HG03432 (cell line): ENCODE measurements around the gene CA11.
"Not testable (repeated sequence)": the region's sequence is repeated elsewhere in the genome, so short reads cannot be mapped to it uniquely, and the experiment has no call there.

ENCODE experiments used
- ATAC-seq: cut with Tn5 transposase; IDR thresholded peaks from one replicate; pipeline ENCODE4 v1.9.1; 2021; ENCODE audit warnings: mild to moderate bottlenecking, moderate library complexity; ENCODE audit not compliant: unreplicated experiment

Gene CA11

DNA sequence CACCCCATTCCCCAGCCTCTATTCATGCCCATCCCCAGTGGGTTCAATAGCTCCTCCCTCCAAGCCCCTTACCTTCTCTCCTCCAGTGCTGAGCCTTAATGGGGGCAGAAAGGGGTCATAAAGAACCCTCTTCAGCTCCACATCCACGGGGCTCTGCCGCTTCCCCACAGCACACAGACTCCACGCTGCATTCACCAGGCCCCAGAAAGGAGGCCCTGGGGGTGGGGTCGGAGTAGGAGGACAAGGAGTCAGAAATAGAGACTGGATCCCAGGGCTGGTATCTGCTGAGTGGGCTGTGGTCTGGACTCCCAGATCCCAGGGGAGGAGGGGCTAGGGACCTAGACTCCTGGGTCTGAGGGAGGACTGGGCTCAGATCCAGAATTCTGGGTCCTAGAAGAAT is 1.6 kb downstream of the CA11 start:
- no peak for ATAC-seq

DNA sequence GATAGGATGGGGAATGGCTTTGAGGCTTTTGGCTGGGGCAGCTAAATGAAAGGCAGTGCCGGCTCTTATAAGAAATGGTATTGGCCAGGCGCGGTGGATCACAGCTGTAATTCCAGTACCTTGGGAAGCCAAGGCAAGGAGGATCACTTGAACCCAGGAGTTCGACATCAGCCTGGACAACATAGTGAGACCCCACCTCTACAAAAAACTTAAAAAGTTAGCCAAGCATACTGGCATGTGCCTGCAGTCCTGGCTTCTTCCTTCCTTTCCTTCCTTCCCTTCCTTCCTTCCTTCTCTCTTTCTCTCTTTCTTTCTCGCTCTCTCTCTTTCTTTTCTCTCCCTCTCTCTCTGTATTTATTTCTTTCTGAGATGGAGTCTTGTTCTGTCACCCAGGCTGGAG is 3.1 kb downstream of the CA11 start:
- no peak for ATAC-seq

DNA sequence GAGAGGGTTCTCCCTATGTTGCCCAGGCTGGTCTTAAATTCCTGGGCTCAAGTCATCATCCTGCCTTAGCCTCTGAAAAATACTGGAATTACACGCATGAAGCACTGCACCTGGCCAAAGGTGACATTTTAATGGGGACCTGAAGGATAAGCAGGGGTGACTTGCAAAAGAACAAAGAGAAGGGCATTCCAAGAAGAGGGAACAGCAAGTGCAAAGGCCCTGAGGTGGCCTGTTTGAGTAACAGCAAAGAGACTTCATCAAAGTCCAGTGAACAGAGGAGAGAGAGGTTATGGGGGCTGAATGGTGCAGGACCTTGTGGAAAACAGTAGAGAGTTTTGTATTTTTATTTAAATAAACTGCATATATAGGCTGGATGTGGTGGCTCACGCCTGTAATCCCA is 4.1 kb downstream of the CA11 start:
- ATAC-seq, result no peak

DNA sequence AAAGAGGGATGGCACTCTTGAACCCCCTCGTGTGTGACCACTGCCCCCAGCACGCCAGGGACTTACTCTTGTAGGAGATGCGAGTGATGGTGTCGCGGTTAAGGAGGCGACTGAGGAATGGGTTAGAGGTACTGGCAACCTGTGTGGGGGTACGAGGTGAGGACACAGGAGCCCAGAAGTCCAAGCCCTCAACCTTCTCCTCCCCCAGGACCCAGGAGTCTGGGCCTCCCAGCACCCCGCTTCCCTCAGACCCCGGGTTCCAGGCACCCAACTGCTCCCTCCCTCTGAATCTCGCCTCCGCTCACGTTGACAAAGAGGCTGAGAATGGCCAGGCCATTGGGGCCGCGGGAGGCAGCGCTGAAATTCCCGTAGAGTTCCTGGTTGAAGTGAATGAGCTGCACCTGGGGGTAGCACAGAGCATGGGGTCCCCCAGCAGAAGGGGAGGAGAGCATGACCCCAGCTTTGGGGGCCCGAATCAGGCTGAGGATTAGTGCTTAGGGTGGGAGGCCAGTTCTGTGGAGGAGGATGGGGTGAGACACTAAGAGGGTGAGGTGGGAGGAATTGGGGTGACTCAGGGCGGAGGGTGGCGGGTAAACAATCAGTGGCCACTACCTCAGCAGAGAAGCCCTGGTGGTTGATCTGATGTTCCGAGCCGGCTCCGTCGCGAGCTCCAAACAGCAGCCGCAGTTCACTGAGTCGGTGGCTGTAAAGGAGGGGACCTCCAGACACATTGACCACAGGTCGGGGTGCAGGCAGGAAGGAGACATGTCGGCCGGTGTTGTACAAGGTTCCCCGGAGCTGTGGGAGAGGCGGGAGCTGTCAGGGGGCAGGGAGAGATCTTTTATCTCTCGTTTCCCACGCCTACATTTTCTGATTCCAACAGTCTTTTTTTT is 6.3 kb downstream of the CA11 start:
- ATAC-seq, result no peak

DNA sequence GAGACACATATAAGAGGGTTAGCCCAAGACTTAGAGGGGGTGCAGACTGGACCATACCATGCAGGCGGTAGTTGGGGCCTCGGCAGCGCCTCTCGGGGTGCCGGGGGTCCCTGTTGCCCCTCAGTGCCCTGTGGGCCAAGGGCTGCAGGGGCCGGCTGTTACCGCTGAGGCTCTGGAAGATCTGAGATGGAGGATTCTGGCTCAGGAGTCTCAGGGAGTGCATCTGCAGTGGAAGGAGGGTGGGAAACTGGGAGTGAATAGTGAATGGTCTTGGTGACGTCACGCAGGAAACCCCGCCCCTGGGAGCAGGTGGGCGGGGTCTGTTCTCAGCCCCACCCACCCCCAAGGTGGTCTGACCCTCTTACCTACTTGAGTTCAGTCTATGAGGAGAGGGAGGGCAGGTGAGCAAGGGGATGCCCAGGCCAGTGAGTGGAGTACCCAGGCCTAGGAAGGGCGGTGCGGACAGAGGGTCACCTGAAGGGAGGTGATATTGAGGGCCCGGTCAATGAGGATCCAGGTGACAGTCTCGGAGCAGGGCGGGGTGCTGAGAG is 7.1 kb downstream of the CA11 start:
- no peak for ATAC-seq

DNA sequence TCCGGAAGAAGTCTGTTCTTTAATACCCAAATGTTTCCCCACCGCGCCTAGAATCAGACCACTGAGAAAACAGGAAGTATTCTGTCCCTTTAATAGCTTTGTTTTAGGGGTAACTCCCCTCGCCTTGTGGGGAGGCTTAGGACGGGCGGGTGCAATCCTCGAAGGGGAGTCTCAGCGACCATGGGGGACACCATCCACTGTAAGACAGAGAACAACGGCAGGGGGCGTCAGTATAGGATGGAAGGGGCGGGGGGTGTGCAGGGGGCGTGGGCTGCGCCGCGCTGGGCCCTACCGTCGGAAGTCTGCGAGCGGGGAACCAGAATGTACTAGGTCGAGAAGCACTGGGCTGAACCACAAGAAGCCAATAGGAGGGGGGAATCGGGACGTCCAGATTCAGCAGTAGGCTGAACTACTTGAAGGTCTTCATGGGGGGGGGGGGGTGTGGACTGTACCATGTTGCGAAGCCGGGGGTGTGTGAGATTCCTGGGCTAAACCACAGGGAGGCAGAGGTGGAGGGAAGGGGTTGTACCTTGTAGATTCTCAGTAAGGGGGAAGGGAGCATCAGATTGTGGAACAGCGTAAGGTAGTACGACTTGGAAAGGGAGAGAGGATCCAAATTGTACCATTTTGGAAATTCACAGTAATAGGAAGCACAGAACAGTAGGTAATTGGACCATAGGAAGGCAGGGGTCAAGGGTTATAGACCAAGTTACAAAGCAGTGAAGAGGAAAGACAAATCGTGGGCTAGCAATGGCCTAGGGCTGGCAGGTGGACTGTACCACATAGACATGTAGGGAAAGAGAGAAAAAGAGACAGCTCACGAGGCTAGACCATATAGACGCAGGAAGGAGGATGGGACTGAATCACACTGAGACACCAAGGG is 7.8 kb downstream of the CA11 start:
- ATAC-seq, result peak; percentile 13

DNA sequence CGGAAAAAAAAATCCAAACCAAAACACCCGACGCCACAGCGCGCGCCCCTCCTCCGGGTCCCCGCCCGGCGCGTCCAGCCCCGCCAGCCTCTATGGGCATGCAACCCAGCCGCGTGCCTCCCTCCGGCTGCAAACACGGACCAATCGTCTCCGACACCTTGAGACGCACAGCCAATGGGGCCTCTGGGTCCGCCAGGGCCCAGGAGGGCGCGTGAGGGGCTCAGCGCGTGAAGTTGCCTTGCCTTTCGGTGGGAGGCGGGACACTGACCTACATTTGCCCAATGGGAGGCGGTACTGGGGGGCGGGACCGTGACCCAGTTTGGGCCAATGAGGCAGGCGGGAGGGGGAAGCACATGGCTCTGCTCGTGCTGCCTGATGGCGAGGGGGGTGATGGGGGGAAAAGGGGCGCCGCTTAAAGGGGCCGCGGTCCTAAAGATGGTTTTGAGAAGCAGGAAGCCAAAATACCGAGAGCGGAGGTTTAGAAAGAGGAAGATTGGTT is 8.5 kb downstream of the CA11 start:
- peak; percentile 75 for ATAC-seq

DNA sequence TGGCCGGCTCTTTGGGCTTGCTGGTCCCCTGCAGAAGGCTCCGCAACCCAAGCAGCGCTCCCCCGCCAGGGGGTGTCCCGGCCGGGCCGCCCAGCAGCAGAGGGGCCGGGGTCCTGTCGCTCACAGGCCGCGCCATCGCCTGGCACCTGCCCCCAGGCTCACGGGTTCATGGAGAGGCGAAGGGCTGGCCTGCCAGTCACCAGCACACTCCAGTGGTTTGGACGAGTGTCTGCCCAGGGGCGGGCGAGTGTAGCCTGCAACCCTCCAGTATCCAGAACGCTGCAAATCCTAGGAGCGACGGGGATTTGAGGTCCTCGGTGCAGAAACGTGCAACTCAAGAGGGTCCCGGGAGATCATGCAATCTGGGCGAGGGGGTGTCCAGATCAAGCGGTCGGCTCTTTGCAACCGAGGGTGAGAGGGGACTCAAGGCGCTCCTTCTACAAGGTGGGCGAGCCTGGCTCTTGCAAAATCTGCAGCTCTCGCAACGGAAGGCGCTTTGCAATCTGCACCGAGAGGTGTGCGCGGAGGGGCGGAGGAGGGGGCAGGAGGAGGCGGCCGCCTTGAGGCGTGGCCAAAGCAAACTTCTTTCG is 9.0 kb downstream of the CA11 start, which contains the start of gene DBP:
Gene DBP (minus strand): TSS at position 521 of the 590 bp plus-strand sequence. CDS start 385 bp downstream, at position 136.
- ATAC-seq, result peak; percentile 0

DNA sequence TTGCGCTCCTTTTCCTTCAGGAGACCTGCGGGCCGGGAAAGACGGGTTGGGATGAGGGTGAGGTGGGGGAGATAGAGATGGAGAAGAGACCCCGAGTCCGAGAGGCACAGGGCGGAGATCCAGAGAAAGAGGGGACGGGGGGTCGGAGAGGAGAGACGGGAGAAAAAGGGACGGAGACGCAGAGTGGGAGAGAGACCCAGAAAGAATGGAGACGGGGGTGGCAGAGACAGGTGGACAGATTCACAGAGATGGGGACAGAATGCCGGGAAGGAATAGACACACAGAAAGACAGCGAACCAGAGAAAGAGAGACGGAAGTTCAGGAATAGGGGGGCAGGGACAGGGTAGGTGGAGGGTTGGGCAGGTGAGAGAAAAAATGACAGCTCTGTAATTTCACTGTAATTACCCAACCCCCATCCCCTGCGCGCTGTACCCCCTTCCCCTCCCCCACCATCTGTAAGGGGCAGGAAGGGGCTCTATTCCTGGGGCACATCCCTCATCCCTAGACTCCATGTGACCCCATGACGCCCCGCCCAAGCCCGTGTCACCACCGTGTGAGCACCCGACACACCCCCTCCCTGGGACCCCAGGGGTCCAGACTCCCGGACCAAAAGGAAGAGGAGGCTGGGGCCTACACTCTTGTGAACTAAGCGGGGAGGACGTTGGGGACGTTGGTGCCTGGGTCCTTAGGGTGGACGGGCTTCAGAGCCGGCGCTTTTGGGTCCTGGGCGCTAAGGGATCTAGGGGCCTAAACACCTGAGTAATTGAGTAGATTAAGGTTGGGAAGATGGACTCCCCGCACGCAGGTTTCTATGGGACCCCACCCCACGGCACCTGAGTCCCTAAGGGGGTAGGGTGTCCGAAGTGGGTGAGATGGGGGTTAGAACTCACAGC is 9.8 kb downstream of the CA11 start:
- ATAC-seq, result no peak

DNA sequence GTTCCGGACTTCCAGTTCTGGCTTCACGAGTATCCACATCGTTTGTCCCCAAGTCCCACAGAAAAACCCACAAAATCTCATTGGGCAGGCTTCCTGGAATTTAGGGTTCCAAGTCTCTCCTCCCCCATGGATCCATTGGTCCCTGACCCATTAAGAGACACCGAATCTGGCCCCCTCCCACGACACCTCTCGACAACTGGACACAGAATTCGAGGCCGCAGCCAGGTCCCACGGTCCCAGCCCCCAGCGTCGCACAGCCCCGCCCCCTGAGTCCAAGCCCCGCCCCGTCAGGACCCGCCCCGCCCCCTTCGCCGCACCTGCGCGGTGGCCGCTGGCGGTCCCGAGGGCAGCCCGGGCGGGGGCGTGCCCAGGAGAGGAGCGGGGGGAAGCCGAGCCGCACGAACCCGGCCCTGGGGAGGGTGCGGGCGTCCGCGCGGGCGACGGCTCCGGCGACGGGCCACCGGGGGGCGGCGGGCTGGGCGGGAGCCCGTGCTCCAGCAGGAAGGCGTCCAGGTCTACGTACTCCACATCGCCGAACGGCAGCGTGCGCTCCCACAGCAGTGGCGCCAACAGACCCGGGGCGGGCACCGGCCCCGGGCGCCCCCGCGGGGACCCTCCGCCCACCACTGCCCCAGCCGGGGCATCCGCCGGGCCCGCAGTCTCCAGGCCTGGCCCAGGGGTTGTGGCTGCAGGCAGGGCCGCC is 10.6 kb downstream of the CA11 start:
- ATAC-seq, result no peak

DNA sequence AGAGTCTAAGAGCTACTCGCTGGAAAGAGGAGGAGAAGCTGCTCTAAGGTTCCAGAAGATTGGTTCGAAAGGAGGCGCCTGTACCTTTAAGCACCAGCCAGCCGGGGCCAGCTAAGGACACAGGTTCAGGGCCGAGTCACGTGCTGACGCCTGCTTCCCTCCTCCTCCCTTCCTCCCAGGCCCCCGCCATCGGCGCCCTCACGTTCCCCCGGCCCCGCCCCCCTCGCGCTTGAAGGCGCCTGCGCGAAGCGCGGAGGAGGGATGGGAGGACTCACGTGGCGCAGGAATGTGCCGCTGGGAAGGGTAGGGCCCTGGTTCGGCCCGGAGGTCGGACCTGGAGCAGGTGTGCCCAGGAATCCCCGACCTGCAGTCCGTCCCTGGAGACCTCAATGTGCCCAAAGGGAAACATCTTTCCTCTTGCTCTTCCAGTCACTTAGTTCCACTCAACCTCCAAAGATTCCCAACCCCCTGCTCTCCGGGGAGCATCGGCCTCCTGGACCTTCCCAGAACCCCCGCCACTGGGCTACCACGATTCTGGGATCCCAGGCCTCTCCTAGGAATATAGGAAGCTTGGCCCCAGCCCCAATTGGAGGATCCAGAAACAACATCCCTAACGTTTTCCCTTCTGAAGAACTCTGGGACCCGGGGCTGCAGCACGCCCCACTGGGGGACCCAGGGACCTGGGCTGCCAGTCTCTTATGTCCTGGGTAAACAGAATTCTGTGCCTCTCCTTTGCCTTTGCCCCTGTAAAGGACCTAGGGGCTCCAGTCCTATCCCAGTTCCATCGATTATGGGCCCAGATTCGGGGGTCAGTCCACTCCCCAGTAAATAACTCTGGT is 11.3 kb downstream of the CA11 start:
- peak; percentile 28 for ATAC-seq

DNA sequence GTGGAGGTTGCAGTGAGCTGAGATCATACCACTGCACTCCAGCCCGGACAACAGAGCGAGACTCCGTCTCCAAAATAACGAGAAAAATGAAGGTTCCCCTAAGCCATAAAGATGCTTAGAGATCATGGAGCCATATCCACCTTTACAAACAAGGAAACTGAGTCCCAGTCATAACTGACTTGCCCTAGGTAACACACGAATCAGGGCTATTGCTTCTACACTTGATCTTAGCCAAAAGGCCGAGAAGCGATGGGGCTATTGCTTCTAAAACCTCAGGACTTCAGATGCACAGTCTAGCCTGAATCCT is 12.0 kb downstream of the CA11 start:
- ATAC-seq, result no peak

DNA sequence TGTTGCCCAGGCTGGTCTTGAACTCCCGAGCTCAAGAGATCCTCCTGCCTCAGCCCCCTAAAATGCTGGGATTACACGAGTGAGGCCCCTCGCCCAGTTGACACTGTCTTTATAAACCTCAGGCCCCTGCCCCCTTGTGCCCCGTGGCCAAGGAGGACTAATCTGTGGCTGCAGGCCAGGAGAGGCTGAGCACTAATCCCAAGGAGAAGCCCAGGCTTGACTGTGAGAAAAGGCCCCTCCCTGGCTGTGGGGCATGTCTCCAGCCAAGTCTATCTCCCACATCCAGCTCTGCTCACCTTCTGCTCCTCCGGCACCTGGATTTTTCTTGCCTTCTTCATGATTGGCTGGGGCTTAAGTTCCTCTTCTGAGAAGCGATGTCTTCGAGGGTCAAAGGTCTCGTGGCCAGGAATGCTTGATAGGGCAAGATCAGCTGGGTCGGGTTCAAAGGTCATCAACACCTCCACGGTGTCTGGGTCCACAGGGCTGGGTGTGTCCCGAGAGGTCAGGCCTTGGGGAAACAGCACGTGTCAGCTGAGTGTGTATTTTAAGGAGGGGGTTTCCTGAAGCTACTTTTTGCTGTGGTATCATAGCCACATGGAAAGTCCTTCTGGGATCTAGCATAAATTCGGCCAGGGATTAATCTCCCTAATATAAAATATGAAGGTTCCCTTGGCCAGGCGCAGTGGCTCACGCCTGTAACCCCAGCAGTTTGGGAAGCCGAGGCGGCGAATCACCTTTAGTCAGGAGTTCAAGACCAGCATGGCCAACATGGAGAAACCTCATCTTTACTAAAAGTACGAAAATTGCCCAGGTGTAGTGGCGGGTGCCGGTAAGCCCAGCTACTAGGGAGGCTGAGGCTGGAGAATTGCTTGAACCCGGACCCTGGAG is 12.6 kb downstream of the CA11 start:
- ATAC-seq, result no peak

DNA sequence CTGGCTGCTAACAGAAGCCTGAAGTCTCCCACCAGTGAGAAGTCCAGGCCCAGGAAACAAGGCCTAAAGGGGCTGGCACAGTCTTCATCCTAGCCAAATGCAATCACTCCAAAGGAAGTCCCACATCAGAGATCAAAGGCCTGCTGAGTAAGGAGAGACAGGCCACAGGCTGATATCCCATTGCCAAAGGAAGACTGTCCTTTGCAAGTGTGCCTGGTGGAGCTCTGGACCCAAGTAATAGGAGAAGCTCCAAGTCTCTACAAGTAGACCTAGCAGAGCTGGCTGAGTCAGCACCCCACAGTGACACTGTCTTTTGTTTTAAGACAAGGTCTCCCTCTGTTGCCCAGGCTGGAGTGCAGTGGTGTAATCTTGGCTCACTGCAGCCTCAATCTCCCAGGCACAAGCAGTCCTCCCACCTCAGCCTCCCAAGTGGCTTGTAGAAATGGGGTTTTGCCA is 13.3 kb downstream of the CA11 start:
- ATAC-seq, result no peak

DNA sequence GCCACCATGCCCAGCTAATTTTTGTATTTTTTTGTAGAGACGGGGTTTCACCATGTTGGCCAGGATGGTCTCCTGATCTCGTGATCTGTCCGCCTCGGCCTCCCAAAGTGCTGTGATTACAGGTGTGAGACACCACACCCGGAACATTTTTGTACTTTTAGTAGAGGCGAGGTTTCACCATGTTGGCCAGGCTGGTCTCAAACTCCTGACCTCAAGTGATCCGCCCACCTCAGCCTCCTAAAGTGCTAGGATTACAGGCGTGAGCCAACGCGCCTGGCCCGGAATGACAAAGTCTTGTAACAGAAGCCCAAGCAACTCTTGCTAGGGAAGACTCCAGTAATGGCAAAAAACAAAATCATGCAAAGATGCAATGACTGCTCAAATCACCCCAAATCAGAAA is 13.7 kb downstream of the CA11 start:
- ATAC-seq, result not testable (repeated sequence)

DNA sequence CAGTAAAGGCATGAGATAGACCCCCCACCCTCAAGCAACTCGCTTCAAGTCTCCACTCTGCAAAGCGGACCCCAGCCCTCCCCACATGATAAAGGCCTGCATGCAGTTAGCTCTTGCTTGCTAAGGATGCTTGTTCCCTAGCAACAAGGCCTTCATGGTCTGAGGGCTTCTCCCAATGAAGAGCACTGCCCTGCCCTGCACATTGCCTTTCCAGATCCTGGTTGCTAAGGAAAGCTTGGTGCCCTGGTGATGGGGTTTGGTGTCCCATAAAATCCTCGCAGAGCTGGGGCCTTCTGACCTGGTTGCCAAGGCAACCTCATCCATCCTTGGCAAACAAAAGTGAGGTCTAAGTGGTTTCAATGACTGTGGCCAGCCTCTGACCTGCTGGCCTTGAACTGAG is 14.8 kb downstream of the CA11 start:
- ATAC-seq, result no peak

DNA sequence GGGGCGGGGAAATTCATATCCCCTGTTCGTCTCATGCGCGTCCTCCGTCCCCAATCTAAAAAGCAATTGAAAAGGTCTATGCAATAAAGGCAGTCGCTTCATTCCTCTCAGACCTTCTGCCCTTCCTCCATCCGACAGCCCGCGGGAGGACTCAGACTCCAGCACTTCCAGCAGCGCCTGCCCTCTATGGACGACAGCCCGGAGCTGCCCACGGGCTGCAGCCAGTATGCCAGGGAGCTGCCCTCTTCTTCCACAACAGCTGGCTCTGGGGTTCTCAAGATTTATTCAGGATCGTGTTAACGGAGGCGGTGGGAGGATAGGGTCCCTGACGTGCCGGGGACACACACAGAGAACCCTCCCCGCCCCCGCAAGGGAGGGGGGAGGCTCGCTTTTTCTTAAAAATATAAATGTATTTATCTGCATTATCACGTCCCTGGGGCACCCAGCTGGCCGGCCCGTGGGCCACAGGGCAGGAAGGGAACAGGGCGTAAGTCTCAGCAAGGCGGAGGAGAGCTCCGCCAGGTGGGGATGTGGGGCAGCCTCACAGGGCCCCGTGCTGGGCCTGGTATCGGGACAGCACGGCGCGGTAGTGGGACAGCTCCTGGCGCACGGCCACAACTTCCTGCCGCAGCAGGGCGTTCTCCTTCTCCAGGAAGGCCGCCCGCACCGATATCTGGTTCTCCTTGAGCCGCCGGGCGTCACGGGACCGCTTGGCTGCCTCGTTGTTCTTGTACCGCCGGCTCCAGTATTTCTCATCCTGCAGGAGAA is 15.5 kb downstream of the CA11 start:
- no peak for ATAC-seq
